HCT116 (cell line): ENCODE data around the gene CRIP1. TPM values are rescaled to one million over a fixed set of nuclear protein-coding genes. Genes with fewer than 3 reads are reported as not detected.

Experiments used
- ATAC-seq: fragments of 200-7000 bp; cut with Tn5 transposase; 2 replicates; pipeline ENCODE4 v1.9.1; 2020; ENCODE audit warnings: mild to moderate bottlenecking, moderate library complexity
- BruUV-seq: library from RNA; stranded (reverse); fragments of 400-500 nt; replicated peaks from 2 replicates; lab custom pipeline; 2021; lab: Mats Ljungman, UMichigan
- CTCF ChIA-PET: fragments of 300-600 bp; sonication (Branson Sonifier 250); formaldehyde crosslinking; loops from one replicate; lab custom pipeline; 2021; ENCODE audit warnings: antibody characterized with exemption; lab: Charles Lee
- POLR2A ChIA-PET: fragments of 300-600, 350-600 bp; sonication (Branson Sonifier 250); formaldehyde crosslinking; loops from one replicate; lab custom pipeline; 2021; ENCODE audit warnings: antibody characterized with exemption; lab: Charles Lee
- RAD21 ChIA-PET, 2 experiments: fragments of 300-600 bp; sonication (Branson Sonifier 250); formaldehyde crosslinking; loops; one replicate each; lab custom pipeline; 2023; ENCODE audit warnings: low total read pairs in 2 of 2; ENCODE audit not compliant: uncharacterized antibody in 2 of 2, unreplicated experiment in 2 of 2, low non-redundant PET in 1 of 2; lab: Charles Lee
- DNase-seq: peaks from one replicate; pipeline ENCODE4 v3.0.0-alpha.2; 2010; ENCODE audit warnings: low read depth, low spot score
- H2AFZ ChIP-seq: fragments of 200-600 bp; shearing (Covaris generic), sonication (generic); 2 replicates; pipeline ENCODE4 v1.6.1; 2017; ENCODE audit warnings: low read depth, mixed run types, mixed read lengths, antibody characterized with exemption, low read length; ENCODE audit not compliant: poor library complexity, severe bottlenecking
- H3K27ac ChIP-seq: 2 replicates; pipeline ENCODE4 v1.5.1; 2012; ENCODE audit warnings: low read depth, low read length
- H3K27me3 ChIP-seq: fragments of 200-600 bp; sonication (generic); 2 replicates; pipeline ENCODE4 v1.6.1; 2016; ENCODE audit warnings: mixed run types, low read length, mixed read lengths; ENCODE audit not compliant: insufficient read depth
- H3K36me3 ChIP-seq, 2 experiments: fragments of 200-500 bp in 1 of 2; fragments of 200-600 bp in 1 of 2; sonication (Bioruptor generic) in 1 of 2; sonication (generic) in 1 of 2; 2 replicates each; pipeline versions ENCODE4 v1.5.1 to v1.6.1; 2014 to 2016; ENCODE audit warnings: low read length in 2 of 2, inconsistent platforms in 1 of 2, mixed read lengths in 1 of 2, mixed run types in 1 of 2; ENCODE audit not compliant: insufficient read depth in 2 of 2, control insufficient read depth in 1 of 2
- H3K4me1 ChIP-seq, 2 experiments: fragments of 200-600 bp in 1 of 2; sonication (generic) in 1 of 2; 2 replicates each; pipeline versions ENCODE4 v1.5.1 to v1.6.1; 2012 to 2017; ENCODE audit warnings: low read length in 2 of 2, inconsistent platforms in 1 of 2, mild to moderate bottlenecking in 1 of 2, mixed read lengths in 1 of 2, mixed run types in 1 of 2, moderate library complexity in 1 of 2; ENCODE audit not compliant: insufficient read depth in 2 of 2, control insufficient read depth in 1 of 2
- H3K4me2 ChIP-seq: fragments of 200-600 bp; sonication (generic); 2 replicates; pipeline ENCODE4 v1.6.1; 2017; ENCODE audit warnings: mixed run types, low read length, mixed read lengths
- H3K4me3 ChIP-seq, 2 experiments: fragments of 200-600 bp in 1 of 2; sonication (generic) in 1 of 2; replicated peaks in 1 of 2; 2 replicates each; pipeline ENCODE4 v1.5.1; 2011 to 2016; ENCODE audit warnings: low read length in 2 of 2, control low read depth in 1 of 2, low read depth in 1 of 2, mild to moderate bottlenecking in 1 of 2, mixed read lengths in 1 of 2, mixed run types in 1 of 2
- H3K79me2 ChIP-seq: fragments of 200-600 bp; sonication (generic); 2 replicates; pipeline ENCODE4 v1.6.1; 2017; ENCODE audit warnings: mild to moderate bottlenecking, mixed run types, low read length, moderate library complexity, mixed read lengths; ENCODE audit not compliant: insufficient read depth
- H3K9ac ChIP-seq: fragments of 200-600 bp; sonication (generic); 2 replicates; pipeline ENCODE4 v1.6.1; 2016; ENCODE audit warnings: low read length, mixed read lengths
- H3K9me2 ChIP-seq: fragments of 200-600 bp; sonication (generic), shearing (Covaris generic); 2 replicates; pipeline ENCODE4 v1.6.1; 2017; ENCODE audit warnings: mixed run types, mild to moderate bottlenecking, moderate library complexity; ENCODE audit not compliant: insufficient read depth
- H3K9me3 ChIP-seq, 2 experiments: fragments of 200-500 bp in 1 of 2; fragments of 200-600 bp in 1 of 2; sonication (Bioruptor generic) in 1 of 2; sonication (generic) in 1 of 2; 2 replicates each; pipeline ENCODE4 v1.6.1; 2014 to 2017; ENCODE audit warnings: low read length in 2 of 2, mixed read lengths in 2 of 2, inconsistent platforms in 1 of 2, low read depth in 1 of 2, mild to moderate bottlenecking in 1 of 2, mixed run types in 1 of 2, moderate library complexity in 1 of 2; ENCODE audit not compliant: control insufficient read depth in 1 of 2, insufficient read depth in 1 of 2
- H4K20me1 ChIP-seq: fragments of 200-600 bp; sonication (generic), shearing (Covaris generic); 2 replicates; pipeline ENCODE4 v1.6.1; 2017; ENCODE audit warnings: mixed run types, mild to moderate bottlenecking, moderate library complexity; ENCODE audit not compliant: insufficient read depth
- CTCF ChIP-seq, 3 experiments: fragments of 200-600 bp in 1 of 3; sonication (generic) in 1 of 3; IDR thresholded peaks in 2 of 3; conservative IDR thresholded peaks in 1 of 3; 2 replicates each; pipeline ENCODE4 v1.5.1; 2012 to 2017; ENCODE audit warnings: low read depth in 2 of 3, low read length in 2 of 3, antibody characterized with exemption in 1 of 3, borderline replicate concordance in 1 of 3, control low read depth in 1 of 3, mild to moderate bottlenecking in 1 of 3, mixed read lengths in 1 of 3, mixed run types in 1 of 3, moderate library complexity in 1 of 3; ENCODE audit not compliant: insufficient read depth in 1 of 3
- EGR1 ChIP-seq: IDR thresholded peaks from 2 replicates; pipeline ENCODE4 v1.6.1; 2012; ENCODE audit warnings: low read depth
- ELF1 ChIP-seq: IDR thresholded peaks from 2 replicates; pipeline ENCODE4 v1.6.1; 2012; ENCODE audit warnings: low read depth, borderline replicate concordance
- EZH2 ChIP-seq: fragments of 200-600 bp; sonication (generic); IDR thresholded peaks from 2 replicates; pipeline ENCODE4 v1.6.1; 2017; ENCODE audit warnings: antibody characterized with exemption, mixed run types
- EZH2phosphoT487 ChIP-seq: fragments of 200-600 bp; IDR thresholded peaks from 2 replicates; pipeline ENCODE4 v1.6.1; 2018; ENCODE audit warnings: antibody characterized with exemption, borderline replicate concordance
- POLR2A ChIP-seq: IDR thresholded peaks from 2 replicates; pipeline ENCODE4 v1.7.0; 2011; ENCODE audit warnings: borderline replicate concordance; ENCODE audit not compliant: insufficient read depth, insufficient read length; ENCODE audit errors: extremely low read depth
- POLR2AphosphoS5 ChIP-seq: IDR thresholded peaks from 2 replicates; pipeline ENCODE4 v1.6.1; 2011; ENCODE audit warnings: mild to moderate bottlenecking, low read depth, low read length, moderate library complexity
- REST ChIP-seq: IDR thresholded peaks from 2 replicates; pipeline ENCODE4 v1.6.1; 2012; ENCODE audit warnings: low read depth
- SIN3A ChIP-seq: IDR thresholded peaks from 2 replicates; pipeline ENCODE4 v1.6.1; 2012; ENCODE audit warnings: low read depth
- SP1 ChIP-seq: IDR thresholded peaks from 2 replicates; pipeline ENCODE4 v1.6.1; 2012; ENCODE audit warnings: low read depth
- ZFX ChIP-seq: fragments of 450-650 bp; IDR thresholded peaks from 2 replicates; pipeline ENCODE4 v1.6.1; 2017
- intact Hi-C: fragments of 100-400 bp; cut with micrococcal nuclease; formaldehyde crosslinking; loops from 2 replicates; pipeline ENCODE4 v1.10.0; 2022
- total RNA-seq: library from RNA; stranded (reverse); gene quantifications from one replicate; pipeline ENCODE4 v1.2.1, GENCODE V29; 2021; ENCODE audit not compliant: unreplicated experiment
- TF ChIP-seq, protein P1 (sequence below): IDR thresholded peaks from 2 replicates; pipeline ENCODE4 v1.6.1; 2012
- TF ChIP-seq, protein P2 (sequence below): IDR thresholded peaks from 2 replicates; pipeline ENCODE4 v1.6.1; 2012

The CRIP1 gene
- total RNA-seq, 1 experiment from 2014 or later = 260 TPM

GRCh38 chr14:105471297-105471821 lies 15.3 kb upstream of the CRIP1 start:
- intact Hi-C loops = no loop called here
- no peak overlapping the region for H3K4me3 ChIP-seq
- no peaks in the 10 kb centered on the region for H3K79me2 ChIP-seq
- ChIA-PET RAD21 (no interaction called here), POLR2A (no interaction called here), CTCF (interaction anchor here (4.7 kb wide), 1 partner anchor 10 kb away, joined by 20 read pairs; no protein-coding TSS in a partner anchor)
- DNase-seq = no peak
- H3K27ac ChIP-seq = no peak overlapping the region
- no peak for ATAC-seq
- H3K9me2 ChIP-seq = no peaks in the 10 kb centered on the region
- H3K36me3 ChIP-seq = peaks cover 0 to 10% of the 10 kb centered on the region in 2 experiments; a peak in 2 of 4 replicates
- peaks cover 17 to 27% of the 10 kb centered on the region in 2 experiments for H3K4me1 ChIP-seq
- TF ChIP-seq, protein P1, sequence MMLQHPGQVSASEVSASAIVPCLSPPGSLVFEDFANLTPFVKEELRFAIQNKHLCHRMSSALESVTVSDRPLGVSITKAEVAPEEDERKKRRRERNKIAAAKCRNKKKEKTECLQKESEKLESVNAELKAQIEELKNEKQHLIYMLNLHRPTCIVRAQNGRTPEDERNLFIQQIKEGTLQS = no peak
- peak in 1 of 3 experiments; percentile 28; a peak in 2 of 6 replicates for TF ChIP-seq CTCF (IDR thresholded peaks at IDR 0.05 in 2 of 3, conservative IDR thresholded peaks at IDR 0.05 in 1 of 3; ENCODE audit: borderline replicate concordance in 1 of 3, insufficient read depth in 1 of 3, low read depth in 2 of 3, low read length in 2 of 3)
- no peak overlapping the region for H2AFZ ChIP-seq
- no peak overlapping the region for H3K4me2 ChIP-seq
- no TSS peak for BruUV-seq
- H3K9me3 ChIP-seq = no peaks in the 10 kb centered on the region
- H4K20me1 ChIP-seq = no peaks in the 10 kb centered on the region
- no peak overlapping the region for H3K9ac ChIP-seq
- no peaks in the 10 kb centered on the region for H3K27me3 ChIP-seq

GRCh38 chr14:105471823-105472485 lies 14.7 kb upstream of the CRIP1 start:
- Histone ChIP-seq H2AFZ (no peak overlapping the region), H3K9me3 (no peaks in the 10 kb centered on the region), H4K20me1 (no peaks in the 10 kb centered on the region), H3K4me2 (no peak overlapping the region), H3K9me2 (no peaks in the 10 kb centered on the region), H3K4me1 (peaks cover 21 to 27% of the 10 kb centered on the region in 2 experiments), H3K9ac (no peak overlapping the region), H3K36me3 (peaks cover 0 to 5% of the 10 kb centered on the region in 2 experiments; a peak in 2 of 4 replicates), H3K27ac (peak overlapping the region; percentile 42; the same call in 1 of the 2 replicates), H3K27me3 (no peaks in the 10 kb centered on the region), H3K4me3 (no peak overlapping the region), H3K79me2 (no peaks in the 10 kb centered on the region)
- CTCF ChIA-PET = interaction anchor here (4.7 kb wide), 1 partner anchor 9 kb away, joined by 20 read pairs; no protein-coding TSS in a partner anchor
- BruUV-seq = no TSS peak
- ATAC-seq (no peak), DNase-seq (no peak)
- intact Hi-C loops = no loop called here
- POLR2A ChIA-PET = no interaction called here
- RAD21 ChIA-PET = no interaction called here
- TF ChIP-seq SIN3A = no peak
- TF ChIP-seq POLR2A = no peak
- TF ChIP-seq ELF1 = no peak
- no peak for TF ChIP-seq REST
- TF ChIP-seq, protein P1 = no peak
- TF ChIP-seq, protein P2, sequence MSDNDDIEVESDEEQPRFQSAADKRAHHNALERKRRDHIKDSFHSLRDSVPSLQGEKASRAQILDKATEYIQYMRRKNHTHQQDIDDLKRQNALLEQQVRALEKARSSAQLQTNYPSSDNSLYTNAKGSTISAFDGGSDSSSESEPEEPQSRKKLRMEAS = no peak
- no peak for TF ChIP-seq EZH2
- TF ChIP-seq EZH2phosphoT487 = no peak
- no peak for TF ChIP-seq EGR1
- TF ChIP-seq SP1 = no peak
- no peak for TF ChIP-seq POLR2AphosphoS5
- TF ChIP-seq ZFX = no peak
